HFF-Myc (cell line): ENCODE data around the gene NEURL3.

ENCODE experiments used
- DNase-seq: peaks from one replicate; pipeline ENCODE4 v3.0.0-alpha.2; 2011; ENCODE audit warnings: low read depth; ENCODE audit errors: extremely low read depth
- H3K4me3 ChIP-seq: replicated peaks from 2 replicates; pipeline ENCODE4 v1.5.1; 2011; ENCODE audit warnings: low read depth, mild to moderate bottlenecking, control low read depth, low read length
- TF ChIP-seq, protein P1 (sequence below): IDR thresholded peaks from 2 replicates; pipeline ENCODE4 v1.5.1; 2012; ENCODE audit warnings: mild to moderate bottlenecking, low read depth, low read length, control low read depth; ENCODE audit errors: missing control alignments

NEURL3 gene

DNA sequence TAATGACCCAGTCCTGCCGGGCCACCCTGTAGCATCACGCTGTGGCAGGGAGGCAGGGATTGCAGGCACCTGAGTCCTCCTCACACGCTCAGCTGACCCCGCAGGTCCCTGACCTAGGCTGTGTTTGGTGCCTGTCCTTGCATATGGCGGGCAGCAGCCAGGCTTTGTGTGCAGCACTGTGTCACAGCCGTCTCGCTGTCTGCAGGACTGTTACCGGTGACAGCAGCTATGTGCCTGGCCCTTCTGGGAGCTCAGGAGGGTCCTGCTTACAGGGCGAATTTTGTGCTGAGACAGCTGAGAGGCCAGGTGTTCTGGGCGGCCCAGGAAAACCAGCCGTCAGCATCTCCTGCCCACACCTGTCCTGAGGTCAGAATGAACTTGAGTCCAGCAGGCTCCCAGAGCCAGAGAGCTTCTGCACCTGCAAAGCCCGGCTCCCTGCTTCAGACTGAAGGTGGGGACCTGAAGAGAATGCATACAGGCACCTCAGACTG lies 21.0 kb upstream of the NEURL3 start:
- no peak for DNase-seq
- TF ChIP-seq, protein P1, sequence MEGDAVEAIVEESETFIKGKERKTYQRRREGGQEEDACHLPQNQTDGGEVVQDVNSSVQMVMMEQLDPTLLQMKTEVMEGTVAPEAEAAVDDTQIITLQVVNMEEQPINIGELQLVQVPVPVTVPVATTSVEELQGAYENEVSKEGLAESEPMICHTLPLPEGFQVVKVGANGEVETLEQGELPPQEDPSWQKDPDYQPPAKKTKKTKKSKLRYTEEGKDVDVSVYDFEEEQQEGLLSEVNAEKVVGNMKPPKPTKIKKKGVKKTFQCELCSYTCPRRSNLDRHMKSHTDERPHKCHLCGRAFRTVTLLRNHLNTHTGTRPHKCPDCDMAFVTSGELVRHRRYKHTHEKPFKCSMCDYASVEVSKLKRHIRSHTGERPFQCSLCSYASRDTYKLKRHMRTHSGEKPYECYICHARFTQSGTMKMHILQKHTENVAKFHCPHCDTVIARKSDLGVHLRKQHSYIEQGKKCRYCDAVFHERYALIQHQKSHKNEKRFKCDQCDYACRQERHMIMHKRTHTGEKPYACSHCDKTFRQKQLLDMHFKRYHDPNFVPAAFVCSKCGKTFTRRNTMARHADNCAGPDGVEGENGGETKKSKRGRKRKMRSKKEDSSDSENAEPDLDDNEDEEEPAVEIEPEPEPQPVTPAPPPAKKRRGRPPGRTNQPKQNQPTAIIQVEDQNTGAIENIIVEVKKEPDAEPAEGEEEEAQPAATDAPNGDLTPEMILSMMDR, result no peak
- H3K4me3 ChIP-seq, result no peak overlapping the region

DNA sequence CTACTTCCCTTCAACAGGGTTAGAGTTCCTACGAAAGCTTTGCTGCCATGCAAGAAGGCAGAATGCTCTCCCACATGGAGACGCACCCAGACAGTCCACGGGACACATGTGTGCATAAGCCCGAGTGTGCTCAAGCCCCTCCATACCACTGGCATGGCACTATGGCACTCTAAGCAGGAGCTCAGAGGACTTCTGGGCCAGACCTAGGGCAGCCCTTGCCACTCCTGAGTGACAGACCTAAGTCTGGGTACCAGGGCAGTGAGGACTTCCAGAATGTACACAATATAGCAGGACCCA lies 20.0 kb upstream of the NEURL3 start:
- DNase-seq, result no peak
- TF ChIP-seq, protein P1, result no peak
- no peak overlapping the region for H3K4me3 ChIP-seq

DNA sequence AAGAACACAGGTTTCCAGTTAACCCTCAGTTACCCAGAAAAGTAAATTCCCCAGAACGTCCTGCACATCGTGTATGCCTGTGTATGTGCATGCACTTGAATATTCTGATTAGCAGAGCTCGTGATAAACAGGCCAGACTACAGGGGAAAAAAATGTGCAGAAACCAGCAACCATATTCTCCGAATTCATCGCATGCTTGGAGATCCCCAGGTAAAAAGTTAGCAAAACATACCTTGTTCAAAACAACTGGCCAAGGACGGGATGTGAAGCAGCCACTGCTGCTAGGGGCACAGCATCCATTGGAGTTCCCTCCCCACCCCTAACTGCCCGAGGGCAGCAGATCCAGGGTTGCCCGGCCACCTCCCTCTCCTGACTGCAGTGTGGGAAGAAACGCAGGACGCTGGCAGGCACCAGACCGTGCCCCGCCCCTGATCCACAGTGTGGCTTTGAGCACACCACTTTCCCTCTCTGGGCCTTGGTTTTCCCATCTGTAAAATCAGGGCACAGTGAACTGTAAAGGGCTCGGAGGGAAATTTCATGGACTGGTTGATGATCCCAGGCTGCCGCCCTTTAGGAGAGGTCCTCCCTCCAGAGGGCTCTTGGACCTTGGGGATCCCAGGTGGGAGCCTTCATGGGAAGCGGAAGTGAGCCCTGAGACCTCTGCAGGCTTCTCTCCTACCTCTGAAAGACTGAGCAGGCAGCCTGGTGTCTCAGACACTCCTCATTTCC lies 19.5 kb upstream of the NEURL3 start:
- TF ChIP-seq, protein P1, result no peak
- no peak overlapping the region for H3K4me3 ChIP-seq
- no peak for DNase-seq

DNA sequence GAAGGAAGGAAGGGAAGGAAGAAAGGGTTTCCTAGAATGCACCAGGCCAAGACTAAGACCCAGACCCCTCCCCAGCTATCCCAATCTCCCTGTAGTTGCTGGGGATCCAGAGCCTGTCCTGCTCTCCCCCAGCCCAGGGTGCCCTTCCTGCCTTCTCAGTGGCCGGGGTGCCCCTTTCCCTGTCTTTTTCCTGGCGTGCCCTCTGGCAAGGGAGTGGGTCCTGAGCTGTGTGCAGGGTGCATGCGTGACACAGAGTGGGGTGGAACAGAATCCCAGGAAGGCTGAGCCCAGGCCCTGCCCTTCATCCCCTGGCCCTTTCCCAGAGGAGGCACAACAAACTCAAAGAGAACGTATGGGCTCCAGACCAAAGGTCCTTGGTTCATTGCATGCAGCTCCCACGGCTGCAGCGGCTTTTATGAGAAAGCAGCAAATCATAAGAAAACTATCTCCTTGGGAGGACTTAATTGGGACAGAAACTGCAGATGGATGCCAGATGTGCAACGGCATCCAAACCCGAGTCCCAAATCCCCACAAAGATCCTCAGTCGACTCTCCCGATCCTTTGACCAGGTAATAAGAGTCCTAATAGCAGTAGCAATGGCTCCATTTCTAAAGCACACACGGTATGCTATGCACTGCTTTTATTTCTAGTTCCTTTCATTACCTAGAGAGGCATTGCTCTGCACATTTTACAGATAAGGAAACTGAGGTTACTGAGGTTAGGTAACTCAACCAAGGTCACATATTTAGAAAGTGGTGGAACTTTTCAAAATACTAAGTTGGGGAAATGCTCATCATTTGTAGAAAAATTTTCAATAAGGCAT lies 18.7 kb upstream of the NEURL3 start:
- DNase-seq, result peak; percentile 83
- H3K4me3 ChIP-seq, result no peak overlapping the region
- TF ChIP-seq, protein P1, result no peak

DNA sequence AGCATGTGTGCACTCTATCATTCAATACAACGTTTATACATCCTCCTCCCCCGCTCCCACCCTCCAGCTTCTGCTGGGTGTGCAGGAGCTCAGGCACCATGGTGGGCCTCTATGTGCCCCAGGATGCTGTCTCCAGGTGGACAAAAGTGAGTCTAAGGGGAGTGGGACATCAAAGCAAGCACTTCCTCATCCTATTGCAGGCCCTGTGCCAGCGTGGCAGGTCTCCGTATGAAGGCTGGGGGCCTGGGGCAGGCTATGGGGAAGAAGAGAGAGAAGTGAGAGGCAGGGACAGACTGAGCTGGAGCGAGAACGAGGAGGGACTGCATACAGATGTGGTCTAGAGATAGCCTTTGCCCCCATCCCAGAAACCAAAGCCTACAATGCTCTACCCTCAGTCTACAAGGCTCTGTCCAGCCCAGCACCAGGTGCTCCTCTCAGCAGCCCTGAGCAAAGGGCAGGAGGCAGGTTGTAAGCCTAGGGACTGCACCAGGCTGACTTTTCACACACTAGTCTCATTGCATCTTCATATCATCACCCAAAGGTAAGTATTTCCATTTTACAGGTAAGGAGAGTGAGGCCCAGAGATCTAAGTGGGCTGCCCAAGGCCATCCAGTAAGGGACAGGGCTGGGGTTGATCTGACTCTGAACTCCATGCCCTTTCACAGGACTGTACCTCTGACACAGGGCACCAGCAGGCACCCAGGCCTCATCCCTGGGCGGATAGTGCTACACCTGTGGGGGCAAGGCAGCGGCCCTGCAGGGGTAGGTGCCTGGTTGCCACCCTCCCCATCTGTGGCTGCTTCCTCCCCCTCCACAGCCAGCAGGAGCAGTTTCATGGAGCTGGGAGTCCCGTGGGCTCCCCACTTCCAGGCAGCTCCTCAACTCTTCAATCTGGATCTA lies 17.4 kb upstream of the NEURL3 start:
- H3K4me3 ChIP-seq, result no peak overlapping the region

DNA sequence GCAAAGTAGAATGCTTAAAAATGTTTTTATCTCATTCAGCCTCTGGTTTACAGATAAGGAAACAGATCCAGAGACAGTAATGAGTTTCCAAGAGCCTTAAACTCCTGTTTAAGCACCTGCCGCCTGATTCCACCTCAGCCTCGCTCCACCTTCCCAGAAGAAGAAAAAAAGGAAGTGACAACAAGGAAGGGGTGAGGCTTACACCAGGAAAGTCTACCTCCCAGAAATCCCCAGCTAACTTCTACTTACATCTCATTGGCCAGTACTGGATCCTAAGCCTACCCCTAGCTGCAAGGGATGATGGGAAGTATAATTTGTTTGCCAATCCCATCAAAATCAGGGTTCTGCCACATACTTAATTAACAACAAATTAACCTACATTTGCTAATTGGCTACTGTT lies 16.1 kb upstream of the NEURL3 start:
- TF ChIP-seq, protein P1, result no peak
- no peak overlapping the region for H3K4me3 ChIP-seq
- no peak for DNase-seq

More for the DNA sequence above, 17.4 kb upstream of the NEURL3 start:
- TF ChIP-seq, protein P1, result no peak
- DNase-seq, result no peak
